ENCODE data around the gene ZBTB7A.

DNA sequence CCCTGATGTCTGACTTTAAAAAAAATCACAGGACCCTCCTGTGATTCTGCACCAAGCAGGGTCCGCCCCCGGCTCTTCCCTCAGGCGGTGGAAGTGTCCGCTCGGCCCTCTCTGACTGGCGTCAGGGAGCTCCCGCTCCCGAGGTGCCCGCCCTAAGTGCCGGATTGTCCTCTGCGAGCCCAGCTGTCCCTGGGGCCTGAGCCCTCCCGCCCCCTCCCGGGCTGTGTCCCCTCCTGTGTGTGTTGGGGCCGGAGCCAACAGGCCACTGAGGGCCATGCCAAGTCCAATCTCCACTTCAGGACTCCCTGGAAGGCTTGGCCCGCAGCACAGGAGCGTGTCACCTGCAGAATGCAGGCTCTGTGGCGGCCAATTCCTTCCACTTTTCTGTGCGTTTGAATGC, 31.8 kb upstream of the ZBTB7A start:
- TF ChIP-seq, protein P1, sequence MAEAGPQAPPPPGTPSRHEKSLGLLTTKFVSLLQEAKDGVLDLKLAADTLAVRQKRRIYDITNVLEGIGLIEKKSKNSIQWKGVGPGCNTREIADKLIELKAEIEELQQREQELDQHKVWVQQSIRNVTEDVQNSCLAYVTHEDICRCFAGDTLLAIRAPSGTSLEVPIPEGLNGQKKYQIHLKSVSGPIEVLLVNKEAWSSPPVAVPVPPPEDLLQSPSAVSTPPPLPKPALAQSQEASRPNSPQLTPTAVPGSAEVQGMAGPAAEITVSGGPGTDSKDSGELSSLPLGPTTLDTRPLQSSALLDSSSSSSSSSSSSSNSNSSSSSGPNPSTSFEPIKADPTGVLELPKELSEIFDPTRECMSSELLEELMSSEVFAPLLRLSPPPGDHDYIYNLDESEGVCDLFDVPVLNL (IDR thresholded peaks at IDR 0.05; ENCODE audit: low read depth, low read length): no peak
- TF ChIP-seq EZH2 (IDR thresholded peaks at IDR 0.05; ENCODE audit: borderline replicate concordance, control insufficient read depth, low read depth, low read length) (no peak), TCF12 (IDR thresholded peaks at IDR 0.05; ENCODE audit: low read depth, low read length) (no peak), SMC3 (IDR thresholded peaks at IDR 0.05; ENCODE audit: borderline replicate concordance, low read length) (no peak), POLR2A (IDR thresholded peaks at IDR 0.05; ENCODE audit: low read depth, low read length) (no peak), YY1 (IDR thresholded peaks at IDR 0.05; ENCODE audit: low read depth, low read length) (no peak), ZNF274 (IDR thresholded peaks at IDR 0.05; ENCODE audit: insufficient read depth, insufficient read length) (no peak), POLR2AphosphoS2 (IDR thresholded peaks at IDR 0.05; ENCODE audit: low read depth, low read length) (no peak), TCF3 (IDR thresholded peaks at IDR 0.05; ENCODE audit: borderline replicate concordance, insufficient read depth, low read depth, low read length) (no peak), LARP7 (IDR thresholded peaks at IDR 0.05) (no peak), RAD51 (IDR thresholded peaks at IDR 0.05) (no peak)
- TF ChIP-seq, protein P2, sequence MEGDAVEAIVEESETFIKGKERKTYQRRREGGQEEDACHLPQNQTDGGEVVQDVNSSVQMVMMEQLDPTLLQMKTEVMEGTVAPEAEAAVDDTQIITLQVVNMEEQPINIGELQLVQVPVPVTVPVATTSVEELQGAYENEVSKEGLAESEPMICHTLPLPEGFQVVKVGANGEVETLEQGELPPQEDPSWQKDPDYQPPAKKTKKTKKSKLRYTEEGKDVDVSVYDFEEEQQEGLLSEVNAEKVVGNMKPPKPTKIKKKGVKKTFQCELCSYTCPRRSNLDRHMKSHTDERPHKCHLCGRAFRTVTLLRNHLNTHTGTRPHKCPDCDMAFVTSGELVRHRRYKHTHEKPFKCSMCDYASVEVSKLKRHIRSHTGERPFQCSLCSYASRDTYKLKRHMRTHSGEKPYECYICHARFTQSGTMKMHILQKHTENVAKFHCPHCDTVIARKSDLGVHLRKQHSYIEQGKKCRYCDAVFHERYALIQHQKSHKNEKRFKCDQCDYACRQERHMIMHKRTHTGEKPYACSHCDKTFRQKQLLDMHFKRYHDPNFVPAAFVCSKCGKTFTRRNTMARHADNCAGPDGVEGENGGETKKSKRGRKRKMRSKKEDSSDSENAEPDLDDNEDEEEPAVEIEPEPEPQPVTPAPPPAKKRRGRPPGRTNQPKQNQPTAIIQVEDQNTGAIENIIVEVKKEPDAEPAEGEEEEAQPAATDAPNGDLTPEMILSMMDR (IDR thresholded peaks at IDR 0.05 in 2 of 3, conservative IDR thresholded peaks at IDR 0.05 in 1 of 3; ENCODE audit: control insufficient read depth in 2 of 3, extremely low read depth in 1 of 3, insufficient read depth in 1 of 3, low read depth in 3 of 3, low read length in 3 of 3): no peak

All from GM12878 (cell line).